Central memory CD8-positive, alpha-beta T cell (primary cell): ENCODE measurements around the gene SMCO3.

Experiments
- ATAC-seq: fragments of 150-1000 bp; cut with Tn5 transposase; replicated peaks from 2 replicates; pipeline ENCODE4 v1.10.0; 2022; ENCODE audit warnings: mild to moderate bottlenecking, moderate FRiP score, moderate number of reproducible peaks; ENCODE audit not compliant: poor library complexity, severe bottlenecking; ENCODE audit errors: extremely low read depth
- DNase-seq, 2 donors: peaks; one replicate each; pipeline ENCODE4 v3.0.0; 2021; ENCODE audit warnings: low spot score in 2 of 2
- H3K27ac Mint-ChIP-seq: one replicate; pipeline ENCODE4 v1.8.0; 2022; ENCODE audit warnings: low read depth, mild to moderate bottlenecking, moderate library complexity, mixed read lengths
- H3K27me3 Mint-ChIP-seq: one replicate; pipeline ENCODE4 v1.8.0; 2022; ENCODE audit warnings: mixed read lengths
- H3K36me3 Mint-ChIP-seq: one replicate; pipeline ENCODE4 v1.8.0; 2022; ENCODE audit warnings: mild to moderate bottlenecking, moderate library complexity, mixed read lengths; ENCODE audit not compliant: insufficient read depth
- H3K4me1 Mint-ChIP-seq: one replicate; pipeline ENCODE4 v1.8.0; 2022; ENCODE audit warnings: mixed read lengths
- H3K4me3 Mint-ChIP-seq: one replicate; pipeline ENCODE4 v1.8.0; 2022; ENCODE audit warnings: mild to moderate bottlenecking, moderate library complexity, mixed read lengths
- H3K9me3 Mint-ChIP-seq: one replicate; pipeline ENCODE4 v1.8.0; 2022; ENCODE audit warnings: mixed read lengths

The SMCO3 gene

DNA sequence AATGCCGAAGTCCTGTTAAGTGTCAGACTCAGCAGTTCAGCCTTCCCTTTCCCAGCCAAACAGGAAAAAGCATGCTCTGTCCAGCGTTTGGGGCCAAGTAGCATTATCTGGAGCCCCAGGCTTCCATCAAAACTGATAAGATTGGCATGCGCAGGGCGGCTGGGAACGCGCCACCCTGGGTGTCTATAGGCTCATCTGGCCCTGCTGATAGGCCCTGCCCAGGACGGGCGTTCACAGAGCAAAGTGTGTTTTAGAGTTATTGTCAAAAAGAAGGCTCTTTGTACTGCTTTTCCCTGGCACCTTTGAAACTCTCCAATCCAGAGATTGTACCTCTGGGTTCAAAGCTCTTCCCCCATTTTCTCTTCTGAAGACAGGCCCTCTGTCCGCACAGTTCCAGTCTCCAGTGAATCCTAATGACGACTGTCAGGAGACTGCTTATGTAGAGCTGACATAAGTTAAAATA is 29.5 kb upstream of the SMCO3 start, which contains the start of gene ART4:
TSS of gene ART4 (minus strand) at position 102 of the 463 bp plus-strand sequence. CDS start 413 bp downstream, outside the sequence.
- Mint-ChIP-seq H3K9me3 (no peaks in the 10 kb centered on the region), H3K36me3 (peaks cover 4% of the 10 kb centered on the region), H3K27me3 (peaks cover 25% of the 10 kb centered on the region), H3K27ac (no peak within 1 kb of the TSS), H3K4me3 (no peak within 1 kb of the TSS), H3K4me1 (peaks cover 6% of the 10 kb centered on the region)
- DNase-seq, result no peak
- no peak for ATAC-seq

DNA sequence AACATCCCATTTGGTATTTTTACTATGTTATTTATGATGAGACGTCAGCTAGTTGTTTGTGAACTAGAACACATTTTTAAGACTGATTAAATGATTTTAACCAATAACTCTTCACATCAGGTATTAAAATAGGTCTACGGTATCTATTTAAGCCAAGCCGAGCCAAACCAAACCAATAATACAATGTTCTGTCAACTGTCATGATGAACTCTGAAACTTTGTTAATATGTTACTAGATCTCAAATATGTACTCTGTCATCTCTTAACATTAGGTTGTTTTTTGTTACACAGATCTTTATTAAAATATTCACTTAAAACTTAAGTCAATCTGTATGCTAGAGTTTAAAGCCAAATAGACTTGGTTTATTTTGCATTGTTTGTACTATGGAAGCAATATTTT is 28.3 kb upstream of the SMCO3 start:
- H3K36me3 Mint-ChIP-seq, result peaks cover 4% of the 10 kb centered on the region
- ATAC-seq (no peak), DNase-seq (no peak)
- peaks cover 6% of the 10 kb centered on the region for H3K4me1 Mint-ChIP-seq
- no peak overlapping the region for H3K4me3 Mint-ChIP-seq
- no peaks in the 10 kb centered on the region for H3K9me3 Mint-ChIP-seq
- H3K27me3 Mint-ChIP-seq, result peaks cover 29% of the 10 kb centered on the region
- no peak overlapping the region for H3K27ac Mint-ChIP-seq

- Mint-ChIP-seq H3K4me3 (no peak overlapping the region), H3K27me3 (peaks cover 32% of the 10 kb centered on the region), H3K9me3 (no peaks in the 10 kb centered on the region), H3K4me1 (peaks cover 6% of the 10 kb centered on the region), H3K27ac (no peak overlapping the region), H3K36me3 (peaks cover 4% of the 10 kb centered on the region)
- DNase-seq (no peak), ATAC-seq (no peak)
Observed at GRCh38 chr12:14841761-14842160, 27.8 kb upstream of the SMCO3 start.

- DNase-seq (no peak), ATAC-seq (no peak)
- no peak overlapping the region for H3K27ac Mint-ChIP-seq
- H3K36me3 Mint-ChIP-seq, result peaks cover 4% of the 10 kb centered on the region
- peaks cover 6% of the 10 kb centered on the region for H3K4me1 Mint-ChIP-seq
- H3K9me3 Mint-ChIP-seq, result no peaks in the 10 kb centered on the region
- H3K4me3 Mint-ChIP-seq, result no peak overlapping the region
- H3K27me3 Mint-ChIP-seq, result peaks cover 43% of the 10 kb centered on the region
Observed at GRCh38 chr12:14840616-14841015, 26.6 kb upstream of the SMCO3 start.

DNA sequence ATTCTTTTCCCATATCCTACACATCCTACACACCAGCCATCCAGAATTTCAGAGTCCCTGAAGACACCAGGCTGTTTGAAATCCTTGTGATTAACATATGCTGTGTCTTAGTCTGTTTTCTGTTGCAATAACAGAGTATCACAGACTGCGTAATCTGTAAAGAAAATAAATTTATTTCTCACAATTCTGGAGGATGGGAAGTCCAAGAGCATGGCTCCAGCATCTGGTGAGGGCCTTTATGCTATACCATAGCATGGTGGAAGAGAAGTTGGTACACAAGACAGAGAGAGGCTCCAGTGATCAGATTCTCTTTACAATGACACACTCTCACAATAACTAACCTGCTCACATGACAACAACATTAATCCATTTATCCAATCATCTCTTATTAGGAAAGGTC is 25.3 kb upstream of the SMCO3 start:
- Mint-ChIP-seq H3K36me3 (no peaks in the 10 kb centered on the region), H3K27ac (no peak overlapping the region), H3K9me3 (no peaks in the 10 kb centered on the region), H3K27me3 (peaks cover 57% of the 10 kb centered on the region), H3K4me1 (no peaks in the 10 kb centered on the region), H3K4me3 (no peak overlapping the region)
- ATAC-seq, result no peak
- DNase-seq, result no peak

GRCh38 chr12:14836336-14837210 is 22.6 kb upstream of the SMCO3 start:
- no peaks in the 10 kb centered on the region for H3K36me3 Mint-ChIP-seq
- no peak for DNase-seq
- H3K9me3 Mint-ChIP-seq, result no peaks in the 10 kb centered on the region
- H3K27ac Mint-ChIP-seq, result no peak overlapping the region
- ATAC-seq, result no peak
- H3K4me3 Mint-ChIP-seq, result no peak overlapping the region
- peaks cover 77% of the 10 kb centered on the region for H3K27me3 Mint-ChIP-seq
- no peaks in the 10 kb centered on the region for H3K4me1 Mint-ChIP-seq

DNA sequence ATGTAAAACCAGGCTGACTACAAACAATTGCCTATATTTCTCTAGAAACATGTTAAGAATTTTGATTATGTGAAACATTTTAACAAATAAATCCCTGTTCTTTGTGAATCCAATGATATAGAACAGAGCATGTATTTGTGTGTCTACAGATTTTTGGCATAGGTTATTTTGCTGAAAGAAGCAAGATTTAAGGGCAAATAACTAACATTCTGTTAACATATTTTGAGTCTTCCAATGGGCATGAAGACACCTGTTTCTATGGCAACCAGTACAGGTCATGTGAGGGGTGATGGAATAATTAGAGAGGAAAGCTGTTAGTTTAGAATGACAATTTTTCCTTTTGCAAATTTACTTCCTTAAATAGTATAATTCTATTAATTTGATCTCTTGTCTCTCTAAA is 20.5 kb upstream of the SMCO3 start:
- Mint-ChIP-seq H3K36me3 (no peaks in the 10 kb centered on the region), H3K27ac (no peak overlapping the region), H3K4me1 (no peaks in the 10 kb centered on the region), H3K9me3 (no peaks in the 10 kb centered on the region), H3K27me3 (peaks cover 65% of the 10 kb centered on the region), H3K4me3 (no peak overlapping the region)
- no peak for DNase-seq
- no peak for ATAC-seq

DNA sequence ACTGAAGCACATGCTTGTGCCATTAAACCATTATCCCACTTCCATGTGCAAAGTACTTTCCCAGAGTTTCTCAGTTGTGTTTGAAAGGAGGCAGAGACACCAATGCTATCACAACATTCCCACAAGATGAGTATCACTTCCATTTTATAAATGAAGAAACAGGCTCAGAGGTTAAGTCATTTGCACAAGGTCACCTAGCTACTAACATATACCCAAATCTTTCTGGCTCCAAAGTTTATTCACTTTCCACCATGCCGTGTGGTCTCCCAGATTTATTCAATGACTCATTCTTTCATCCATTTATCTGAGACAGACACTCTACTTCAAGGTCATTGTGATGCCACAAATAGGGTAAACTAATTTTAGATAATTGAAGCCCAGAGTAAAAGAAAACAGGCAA is 20.0 kb upstream of the SMCO3 start:
- no peak for ATAC-seq
- no peak for DNase-seq
- no peak overlapping the region for H3K4me3 Mint-ChIP-seq
- H3K4me1 Mint-ChIP-seq, result no peaks in the 10 kb centered on the region
- H3K27ac Mint-ChIP-seq, result no peak overlapping the region
- H3K27me3 Mint-ChIP-seq, result peaks cover 60% of the 10 kb centered on the region
- H3K9me3 Mint-ChIP-seq, result no peaks in the 10 kb centered on the region
- no peaks in the 10 kb centered on the region for H3K36me3 Mint-ChIP-seq

DNA sequence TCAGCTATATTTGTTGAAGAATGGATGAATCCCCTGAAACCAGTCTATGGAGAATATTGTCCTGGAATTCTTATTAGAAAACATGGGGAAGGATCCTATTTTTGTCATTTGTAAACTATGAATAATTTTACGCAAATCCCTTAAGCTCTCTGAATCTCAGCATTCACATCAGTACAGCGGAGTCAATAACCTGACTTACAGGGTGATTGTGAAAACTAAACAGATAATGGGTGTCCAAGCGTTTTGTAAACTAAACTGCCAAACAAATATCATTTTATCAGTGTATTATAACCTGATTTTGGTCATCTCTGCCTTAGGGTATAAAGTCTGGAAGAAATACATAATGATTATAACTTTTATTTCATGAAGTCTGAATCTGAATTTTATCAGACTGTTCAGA is 19.4 kb upstream of the SMCO3 start:
- Mint-ChIP-seq H3K36me3 (no peaks in the 10 kb centered on the region), H3K9me3 (no peaks in the 10 kb centered on the region), H3K4me1 (no peaks in the 10 kb centered on the region), H3K4me3 (no peak overlapping the region), H3K27me3 (peaks cover 54% of the 10 kb centered on the region), H3K27ac (no peak overlapping the region)
- DNase-seq, result no peak
- no peak for ATAC-seq

GRCh38 chr12:14828892-14829291 is 14.9 kb upstream of the SMCO3 start:
- DNase-seq, result no peak
- ATAC-seq, result no peak
- Mint-ChIP-seq H3K27ac (no peak overlapping the region), H3K36me3 (no peaks in the 10 kb centered on the region), H3K27me3 (peaks cover 19% of the 10 kb centered on the region), H3K9me3 (no peaks in the 10 kb centered on the region), H3K4me1 (no peaks in the 10 kb centered on the region), H3K4me3 (no peak overlapping the region)

DNA sequence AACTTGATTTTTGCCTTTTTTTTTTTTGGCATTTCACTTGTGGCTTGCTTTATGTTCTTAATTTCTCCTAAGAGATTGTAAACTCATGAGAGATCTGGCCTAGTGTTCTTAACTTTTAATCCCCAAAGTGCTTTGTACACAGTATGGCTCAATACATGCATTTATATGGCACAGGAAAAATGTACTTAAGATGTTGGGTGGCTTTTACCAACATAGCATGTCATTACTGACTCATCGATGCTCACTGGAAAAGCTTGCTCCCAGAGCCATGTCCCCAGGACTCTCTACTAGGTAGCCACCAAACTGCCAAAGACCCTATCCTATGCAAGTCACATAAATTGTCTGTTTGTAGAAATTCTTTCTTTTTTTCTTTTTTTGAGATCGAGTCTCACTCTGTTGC is 13.1 kb upstream of the SMCO3 start:
- H3K4me3 Mint-ChIP-seq, result no peak overlapping the region
- peaks cover 7% of the 10 kb centered on the region for H3K27me3 Mint-ChIP-seq
- H3K27ac Mint-ChIP-seq, result no peak overlapping the region
- H3K4me1 Mint-ChIP-seq, result no peaks in the 10 kb centered on the region
- H3K36me3 Mint-ChIP-seq, result no peaks in the 10 kb centered on the region
- no peak for ATAC-seq
- no peak for DNase-seq
- H3K9me3 Mint-ChIP-seq, result no peaks in the 10 kb centered on the region

- Mint-ChIP-seq H3K36me3 (no peaks in the 10 kb centered on the region), H3K4me1 (no peaks in the 10 kb centered on the region), H3K27me3 (peaks cover 5% of the 10 kb centered on the region), H3K4me3 (no peak overlapping the region), H3K9me3 (no peaks in the 10 kb centered on the region), H3K27ac (no peak overlapping the region)
- DNase-seq (no peak), ATAC-seq (no peak)
Observed at GRCh38 chr12:14826491-14826890, 12.5 kb upstream of the SMCO3 start.

DNA sequence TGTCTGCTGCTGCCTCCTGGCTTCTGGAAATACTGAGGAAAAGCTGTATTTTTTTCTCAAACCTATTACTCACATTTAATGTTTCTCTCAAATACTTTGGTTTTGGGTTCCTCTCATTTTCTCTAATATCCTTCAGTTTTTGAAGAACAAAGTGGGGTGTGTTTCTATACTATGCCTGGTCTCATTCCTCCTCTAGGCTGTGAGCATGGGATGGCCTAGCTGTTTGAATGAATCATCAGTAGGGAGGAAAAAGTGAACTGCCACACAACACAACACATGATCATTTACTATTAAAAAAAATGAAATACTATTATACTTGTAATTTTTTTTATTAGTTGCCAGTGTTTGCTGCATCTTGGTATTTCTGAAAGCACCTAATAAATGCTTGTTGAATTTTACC is 11.3 kb upstream of the SMCO3 start:
- DNase-seq (no peak), ATAC-seq (no peak)
- Mint-ChIP-seq H3K27ac (no peak overlapping the region), H3K4me1 (no peaks in the 10 kb centered on the region), H3K36me3 (no peaks in the 10 kb centered on the region), H3K9me3 (no peaks in the 10 kb centered on the region), H3K27me3 (peaks cover 8% of the 10 kb centered on the region), H3K4me3 (no peak overlapping the region)
